Left renal cortex interstitium (tissue), 4 donors: Measurements from ENCODE around the gene APLN. TPM values are rescaled to one million over a fixed set of nuclear protein-coding genes. Genes with fewer than 3 reads are reported as not detected.

ENCODE experiments used
- DNase-seq, 4 donors: peaks; one replicate each; pipeline ENCODE4 v3.0.0-alpha.2; 2013; ENCODE audit warnings: low read depth in 4 of 4, low spot score in 2 of 4, missing footprints in 1 of 4
- polyA plus RNA-seq, 4 donors: library from polyadenylated mRNA; unstranded; fragments of 120-200 nt; gene quantifications; one replicate each; pipeline ENCODE4 v1.2.1, GENCODE V29; 2013; ENCODE audit not compliant: insufficient read length in 4 of 4

The APLN gene
- polyA plus RNA-seq, 4 donors = 4.8 to 8.6 (median 6.8) TPM

DNA sequence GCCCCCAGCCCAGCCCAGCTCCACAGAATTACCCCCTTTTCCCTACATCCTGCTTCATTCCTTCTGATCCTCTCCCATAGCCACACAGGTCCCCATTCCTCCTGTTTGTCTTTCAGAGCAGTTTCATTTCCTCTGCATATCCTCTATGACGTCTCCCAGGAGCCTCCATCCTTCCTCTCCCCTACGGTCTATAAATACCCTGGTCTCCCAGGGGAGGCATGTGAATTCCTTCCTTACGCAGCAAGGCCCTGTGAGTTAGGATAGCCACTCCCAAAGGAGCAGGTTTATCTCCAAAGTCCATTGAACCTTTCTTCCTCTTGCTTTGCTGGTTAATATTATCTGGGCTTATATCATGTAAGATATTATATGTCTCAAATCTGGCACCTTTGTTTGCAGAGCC lies 8.4 kb upstream of the APLN start:
- DNase-seq = no peak

DNA sequence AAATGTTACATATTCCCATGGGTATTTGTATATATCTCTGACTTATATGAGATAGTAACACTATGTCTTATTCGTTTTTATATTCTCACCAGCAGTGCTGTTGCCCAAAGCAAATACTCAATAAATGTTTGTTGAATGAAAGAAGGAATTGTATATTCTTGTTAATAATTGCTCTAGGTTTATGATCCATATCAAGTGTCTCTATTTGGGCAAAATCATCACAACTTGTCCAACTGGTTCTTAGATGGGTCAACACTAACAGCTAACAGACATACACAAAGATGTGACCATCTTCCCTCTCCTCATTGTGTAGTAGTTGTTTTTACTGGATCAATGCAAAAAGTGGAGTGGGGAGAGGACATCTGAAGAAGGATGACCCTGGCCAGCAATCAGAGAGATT lies 6.6 kb upstream of the APLN start:
- DNase-seq = no peak

DNA sequence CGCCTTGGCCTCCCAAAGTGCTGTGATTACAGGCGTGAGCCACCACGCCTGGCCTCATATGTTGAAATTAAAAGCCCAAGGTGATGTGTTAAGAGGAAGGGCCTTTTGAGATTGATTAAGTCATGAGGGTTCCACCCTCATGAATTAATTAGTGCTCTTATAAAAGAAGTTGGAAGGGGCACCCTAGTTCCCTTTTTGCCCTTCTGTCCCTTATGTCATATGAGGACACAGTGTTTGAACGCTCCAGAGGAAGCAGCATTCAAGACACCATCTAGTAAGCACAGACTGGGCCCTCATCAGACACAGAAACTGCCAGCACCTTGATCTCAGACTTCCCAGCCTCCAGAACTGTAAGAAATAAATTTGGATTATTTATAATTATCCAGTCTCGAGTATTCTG lies 5.1 kb upstream of the APLN start:
- DNase-seq = no peak

DNA sequence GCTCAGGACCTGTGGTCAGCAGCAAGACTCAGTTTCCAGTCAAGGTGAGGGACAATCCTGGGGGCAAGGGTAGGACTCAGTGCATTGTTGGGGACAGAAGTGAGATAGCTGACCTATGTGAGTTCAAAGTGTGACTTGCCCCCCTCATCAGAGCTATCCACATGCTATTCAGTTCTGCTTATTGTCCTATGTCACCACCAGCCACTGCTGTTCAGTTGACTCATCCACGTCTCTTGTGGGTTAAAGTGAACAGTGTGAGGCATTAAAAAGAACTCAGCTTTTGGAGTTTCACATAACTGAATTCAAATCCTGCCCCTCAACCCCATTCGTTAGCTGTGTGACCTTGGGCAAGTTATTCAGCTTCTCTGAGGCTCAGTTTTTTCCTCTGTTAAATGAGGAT lies 4.4 kb upstream of the APLN start:
- DNase-seq = no peak

DNA sequence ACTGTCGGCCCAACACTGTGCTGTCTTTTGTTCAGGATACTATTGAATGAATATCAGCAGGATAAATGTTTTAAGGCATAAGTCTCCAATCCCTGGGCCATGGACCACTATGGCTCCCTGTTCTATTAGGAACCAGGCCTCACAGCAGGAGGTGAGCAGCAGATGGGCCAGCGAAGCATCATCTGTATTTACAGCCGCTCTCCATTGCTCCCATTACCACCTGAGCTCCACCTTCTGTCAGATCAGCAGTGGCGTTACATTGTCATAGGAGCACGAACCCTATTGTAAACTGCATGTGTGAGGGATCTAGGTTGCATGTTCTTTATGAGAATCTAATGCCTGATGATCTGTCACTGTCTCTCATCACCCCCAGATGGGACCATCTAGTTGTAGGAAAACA lies 3.7 kb upstream of the APLN start:
- no peak for DNase-seq

DNA sequence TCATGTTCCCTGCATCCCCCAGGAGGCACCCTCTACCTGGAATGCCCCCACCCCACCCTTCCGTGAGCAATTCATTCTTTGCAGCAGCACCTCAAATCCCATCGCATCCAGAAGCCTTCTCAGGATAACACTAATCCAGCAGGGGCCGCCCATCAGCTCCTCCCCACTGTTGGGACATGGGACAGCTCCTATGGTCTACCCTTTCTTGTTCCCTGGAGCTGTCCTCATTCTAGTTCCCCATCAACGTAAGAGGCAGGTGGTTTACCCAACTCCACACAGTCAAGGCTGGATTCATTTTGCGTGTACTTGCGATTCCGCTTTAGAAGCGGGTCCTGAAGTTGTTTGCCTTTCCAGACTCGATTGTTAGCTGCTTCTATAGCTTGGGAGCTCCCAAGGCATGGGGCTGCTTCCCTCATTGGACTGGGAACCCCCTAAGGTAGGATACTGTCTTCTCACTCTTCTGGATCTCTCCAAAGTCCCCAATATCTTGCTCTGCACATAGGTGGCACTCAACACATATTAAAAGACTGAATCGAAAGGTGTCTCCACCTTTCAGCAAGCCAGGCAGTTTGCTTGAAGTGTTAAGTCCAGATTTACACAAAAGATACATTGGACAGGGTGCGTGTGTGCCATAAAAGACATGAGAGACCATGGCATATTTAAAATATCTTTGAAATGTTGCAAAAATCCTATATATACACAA lies 942 bp upstream of the APLN start:
- DNase-seq = no peak

DNA sequence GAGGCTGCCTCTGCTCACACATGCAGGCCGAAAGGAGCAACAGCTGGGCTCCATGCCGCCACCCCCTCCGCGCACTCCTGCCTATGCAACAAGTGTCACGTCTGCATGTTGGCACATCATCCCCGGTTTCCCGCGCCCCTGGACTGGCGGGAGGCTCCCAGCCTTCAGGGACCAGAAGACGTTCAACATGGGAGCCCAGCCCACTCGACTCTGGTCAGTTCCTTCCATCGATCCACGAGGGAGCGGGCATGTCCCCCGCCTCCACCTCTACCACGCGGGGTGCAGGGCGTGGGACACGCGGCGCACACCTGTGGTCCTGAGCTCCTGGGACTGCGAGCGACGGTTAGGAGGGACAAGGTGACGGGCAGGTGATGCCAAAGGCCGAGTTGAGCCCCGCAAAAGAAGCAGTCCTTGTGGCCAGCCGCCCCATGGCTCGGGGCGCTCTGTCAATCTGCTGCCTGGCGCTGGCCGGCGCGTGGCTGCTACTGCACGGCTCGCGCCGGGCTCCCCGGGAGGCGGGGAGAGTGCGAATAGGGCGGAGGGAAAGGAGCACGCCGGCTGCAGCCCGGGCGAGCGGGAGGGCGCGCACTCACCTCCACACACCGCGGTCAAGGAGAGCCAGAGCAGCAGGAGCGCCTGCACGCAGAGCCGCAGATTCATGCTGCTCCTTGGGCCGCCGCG lies 645 bp downstream of the APLN start:
- no peak for DNase-seq

DNA sequence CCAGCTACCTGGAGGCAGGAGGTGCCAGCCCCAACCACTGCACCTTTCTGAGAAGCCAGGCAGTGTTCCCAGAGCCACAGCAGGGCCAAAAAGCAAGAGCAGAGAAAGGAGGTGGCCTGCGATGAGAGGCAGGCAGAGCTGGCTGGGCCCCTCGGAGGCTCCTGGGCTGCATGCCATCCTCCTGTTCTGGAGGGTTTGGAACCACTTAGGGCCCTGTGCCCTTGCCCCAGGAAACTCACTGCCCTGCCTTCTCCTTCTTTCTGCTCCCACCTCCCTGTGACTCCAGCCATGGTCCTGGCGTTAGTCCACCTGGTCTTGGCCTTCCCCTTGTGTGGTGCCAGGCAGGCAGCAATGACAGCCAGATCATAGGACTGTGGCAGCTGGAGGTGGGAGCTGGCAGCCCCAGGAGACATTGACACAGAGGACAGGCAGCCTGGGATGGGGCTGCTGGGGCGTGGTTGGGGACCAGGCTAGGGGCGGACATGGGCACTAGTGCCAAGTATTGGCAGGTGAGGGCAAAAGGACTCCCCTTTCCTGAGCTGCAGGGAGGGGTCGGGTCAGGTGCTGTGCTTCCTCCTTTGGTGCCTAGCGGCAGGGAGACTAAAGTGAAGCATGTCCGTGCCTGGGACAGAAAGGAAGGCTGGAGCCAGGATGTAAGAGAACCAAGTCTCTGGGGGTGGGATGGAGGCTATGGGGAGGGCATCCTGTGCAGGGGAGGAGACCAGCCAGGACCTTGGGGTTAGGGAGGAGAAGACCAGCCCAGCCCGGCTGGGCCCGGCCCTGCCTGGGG lies 1.4 kb downstream of the APLN start:
- no peak for DNase-seq

DNA sequence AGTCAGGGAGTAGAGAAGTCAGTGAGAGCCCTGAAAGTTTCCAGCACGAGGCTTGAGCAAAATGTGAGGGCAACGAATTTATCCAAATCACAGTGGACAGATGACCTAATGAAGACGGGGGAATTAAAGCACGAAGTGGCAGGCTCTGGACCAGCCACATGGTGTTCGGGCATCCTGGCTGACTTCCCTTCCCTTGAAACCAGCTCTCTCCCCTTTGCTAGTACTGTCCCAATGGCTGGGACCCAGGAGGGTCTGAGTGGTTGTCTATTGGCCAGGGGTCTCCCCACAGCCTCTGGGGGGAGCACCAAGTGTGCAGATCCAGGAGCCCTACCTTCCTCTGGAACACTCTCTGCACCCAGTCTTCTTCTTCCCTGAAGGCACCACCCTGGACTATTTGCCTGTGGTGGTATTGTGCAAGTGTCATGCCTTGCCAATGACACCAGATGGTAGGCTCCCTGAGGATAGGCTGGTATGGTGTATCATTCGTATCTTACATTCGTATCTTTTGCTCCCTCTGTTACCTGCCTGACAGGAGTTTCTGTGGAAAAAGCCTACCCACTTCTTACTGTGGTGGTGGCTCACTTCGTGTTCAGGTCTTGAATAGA lies 2.1 kb downstream of the APLN start:
- no peak for DNase-seq

DNA sequence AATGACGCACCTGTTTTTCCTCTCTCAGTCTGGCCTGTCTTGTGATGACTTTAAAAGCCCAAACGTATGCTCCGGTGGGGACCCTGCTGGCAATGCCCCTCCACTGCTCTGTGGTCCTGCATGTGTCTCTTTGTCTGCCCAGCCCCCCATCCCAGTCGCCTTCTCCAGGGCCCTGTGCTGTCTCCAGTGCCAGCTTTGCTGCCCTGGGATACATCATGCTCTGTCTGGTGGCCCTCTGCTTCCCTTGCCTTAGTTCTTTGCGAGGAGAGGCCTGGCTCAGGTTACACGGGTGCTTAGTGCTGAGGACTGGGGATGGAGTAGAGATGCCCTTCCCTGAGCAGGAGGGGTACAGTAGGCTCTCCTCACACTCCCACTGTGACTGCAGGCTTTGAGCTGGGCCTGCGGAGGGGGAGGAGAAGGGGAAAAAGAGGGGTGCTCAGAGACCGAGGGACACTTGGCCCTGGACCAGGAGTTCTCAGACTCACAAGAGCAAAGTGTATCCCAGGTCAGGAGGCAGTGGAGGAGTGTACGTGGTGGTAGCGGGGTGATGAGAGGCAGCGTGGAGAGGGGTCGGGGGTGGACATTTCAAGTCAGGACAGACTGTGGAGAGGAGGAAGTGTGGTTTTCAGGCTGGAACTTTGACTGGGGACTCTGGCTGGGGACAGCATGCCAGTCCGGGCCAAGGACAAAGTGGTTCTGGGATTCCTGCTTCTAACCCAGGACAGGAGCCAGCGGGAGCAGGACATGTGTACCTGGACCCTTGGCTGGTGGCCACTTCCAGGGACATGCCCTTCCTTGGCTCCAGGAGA lies 2.8 kb downstream of the APLN start:
- no peak for DNase-seq

DNA sequence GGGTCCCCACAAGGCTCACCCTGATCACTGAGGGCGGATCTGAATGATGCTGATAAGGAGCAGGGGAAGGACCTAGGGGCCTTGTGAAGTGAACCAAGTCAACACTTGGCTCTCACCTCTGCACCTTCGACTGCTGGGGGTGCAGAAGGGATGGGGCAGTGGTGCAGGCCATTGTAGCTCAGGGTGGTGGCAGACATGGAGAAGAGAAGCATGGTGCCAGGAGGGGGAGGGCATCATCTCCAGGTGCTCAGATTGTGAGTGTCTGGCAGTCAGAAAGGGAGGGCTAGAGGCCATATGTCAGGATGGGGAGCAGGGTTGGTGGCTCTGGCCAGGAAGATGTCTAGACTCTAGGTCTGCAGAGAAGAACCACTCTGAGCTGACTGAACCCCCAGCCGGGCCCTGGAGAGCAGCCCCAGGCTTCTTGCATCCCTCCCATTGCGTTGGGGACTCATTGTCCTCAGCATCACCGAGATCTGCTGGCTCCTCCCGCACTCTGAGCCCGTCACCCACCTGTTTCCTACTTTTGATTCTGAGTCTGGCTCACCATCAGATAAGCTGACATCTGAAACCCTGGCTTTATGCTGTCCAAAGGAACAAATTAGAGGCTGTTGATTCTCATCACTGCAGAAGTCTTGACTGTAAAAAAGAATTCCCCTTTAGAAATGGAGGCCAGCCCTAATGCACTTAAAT lies 3.8 kb downstream of the APLN start:
- no peak for DNase-seq

DNA sequence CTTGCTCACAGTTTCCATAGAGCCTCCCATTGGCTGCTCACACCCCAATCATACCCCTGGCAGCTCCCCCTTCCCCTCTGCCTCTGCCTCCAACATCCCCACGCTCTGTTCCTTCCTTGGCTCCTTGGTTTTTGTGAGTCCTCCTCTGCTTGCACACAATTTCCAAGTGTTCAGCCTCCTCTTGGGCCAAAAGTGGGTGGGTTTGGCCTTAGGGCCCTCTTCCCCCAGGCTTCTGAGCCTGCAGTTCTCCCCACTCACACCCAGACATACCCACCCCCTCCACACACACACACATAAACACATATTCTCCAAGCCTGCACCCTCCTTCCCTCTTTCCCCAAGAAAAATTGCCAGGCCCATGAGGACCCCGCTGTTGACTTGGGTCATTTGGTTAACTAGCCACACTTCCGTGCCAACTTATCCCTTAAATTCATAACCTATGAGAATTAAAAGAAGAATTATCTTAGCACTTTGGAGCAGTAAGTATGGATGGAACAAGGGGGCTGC lies 4.5 kb downstream of the APLN start:
- DNase-seq = no peak

DNA sequence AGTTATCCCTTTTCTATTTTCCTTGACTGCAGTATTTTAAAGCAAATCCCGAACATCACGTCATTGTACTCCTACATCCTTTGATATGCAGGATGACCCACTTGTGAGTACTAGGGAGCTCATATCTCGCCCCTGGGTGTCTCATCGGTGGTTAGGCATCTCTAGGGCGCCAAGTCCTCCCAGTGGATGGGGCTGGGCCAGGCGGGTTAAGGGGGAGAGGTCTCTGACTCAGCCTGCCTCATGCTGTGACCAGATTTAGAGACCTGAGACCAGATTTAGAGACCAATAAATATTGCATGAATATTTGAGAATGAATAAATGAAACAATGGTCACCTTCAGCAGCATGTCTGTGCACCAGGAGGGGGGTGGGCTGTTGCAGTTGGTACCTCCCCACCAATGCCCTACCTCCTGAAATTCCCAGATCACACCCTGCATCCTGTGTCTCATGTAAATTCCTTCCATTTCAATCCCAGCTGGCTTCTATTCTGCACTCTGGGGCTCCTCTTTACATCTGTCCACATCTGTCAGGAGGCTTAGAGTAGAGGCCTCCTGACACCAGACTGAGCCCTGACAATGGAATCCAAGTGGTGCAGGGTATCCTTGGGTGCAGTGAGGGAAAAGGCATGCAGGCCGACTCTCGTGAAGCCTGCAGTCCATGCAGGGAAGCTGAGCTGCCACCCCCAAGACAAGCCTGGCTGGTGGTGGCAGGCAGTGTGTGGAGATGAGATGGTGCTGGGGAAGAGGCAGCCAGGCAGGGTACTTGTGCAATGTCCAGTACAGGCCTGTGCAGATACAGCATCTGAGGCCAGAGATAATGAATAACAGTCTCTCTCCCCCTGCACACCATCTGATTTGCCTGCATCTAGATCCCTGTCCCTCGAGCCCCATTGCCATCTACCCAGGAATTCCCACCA lies 5.2 kb downstream of the APLN start:
- no peak for DNase-seq

DNA sequence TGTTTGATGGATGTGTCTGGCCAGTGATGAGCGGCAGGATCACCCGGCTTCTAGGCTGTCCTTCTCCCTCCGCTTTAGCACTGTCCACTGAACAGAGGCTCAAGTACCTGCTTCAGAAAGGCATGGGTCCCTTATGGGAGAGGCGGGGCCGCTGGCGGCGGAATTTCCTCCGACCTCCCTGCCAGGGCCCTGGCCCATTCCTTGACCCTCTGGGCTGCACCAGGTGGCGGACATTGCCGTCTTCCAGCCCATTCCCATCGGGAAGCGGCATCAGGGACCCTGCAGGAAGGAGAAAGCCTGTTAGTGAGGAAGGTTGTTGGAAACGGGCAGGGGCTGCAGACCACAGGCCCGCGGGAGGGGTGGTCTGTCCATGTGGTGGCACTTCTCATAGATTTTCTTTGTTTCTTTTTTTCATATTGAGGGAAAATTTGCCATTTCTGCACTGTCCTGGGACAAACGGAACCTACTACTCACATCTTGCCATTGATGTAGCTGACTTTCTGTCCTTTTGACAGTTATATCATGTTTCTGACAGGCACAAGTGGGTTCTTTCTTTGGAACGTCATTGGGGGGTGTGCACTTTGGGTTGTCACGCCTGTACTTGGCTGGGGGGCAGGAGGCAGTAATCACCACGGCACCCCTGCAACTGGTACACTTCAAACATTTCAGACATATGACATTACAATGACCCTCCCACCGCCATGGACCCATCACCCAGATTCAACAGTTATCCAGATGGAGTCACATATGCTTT lies 6.1 kb downstream of the APLN start:
- no peak for DNase-seq

DNA sequence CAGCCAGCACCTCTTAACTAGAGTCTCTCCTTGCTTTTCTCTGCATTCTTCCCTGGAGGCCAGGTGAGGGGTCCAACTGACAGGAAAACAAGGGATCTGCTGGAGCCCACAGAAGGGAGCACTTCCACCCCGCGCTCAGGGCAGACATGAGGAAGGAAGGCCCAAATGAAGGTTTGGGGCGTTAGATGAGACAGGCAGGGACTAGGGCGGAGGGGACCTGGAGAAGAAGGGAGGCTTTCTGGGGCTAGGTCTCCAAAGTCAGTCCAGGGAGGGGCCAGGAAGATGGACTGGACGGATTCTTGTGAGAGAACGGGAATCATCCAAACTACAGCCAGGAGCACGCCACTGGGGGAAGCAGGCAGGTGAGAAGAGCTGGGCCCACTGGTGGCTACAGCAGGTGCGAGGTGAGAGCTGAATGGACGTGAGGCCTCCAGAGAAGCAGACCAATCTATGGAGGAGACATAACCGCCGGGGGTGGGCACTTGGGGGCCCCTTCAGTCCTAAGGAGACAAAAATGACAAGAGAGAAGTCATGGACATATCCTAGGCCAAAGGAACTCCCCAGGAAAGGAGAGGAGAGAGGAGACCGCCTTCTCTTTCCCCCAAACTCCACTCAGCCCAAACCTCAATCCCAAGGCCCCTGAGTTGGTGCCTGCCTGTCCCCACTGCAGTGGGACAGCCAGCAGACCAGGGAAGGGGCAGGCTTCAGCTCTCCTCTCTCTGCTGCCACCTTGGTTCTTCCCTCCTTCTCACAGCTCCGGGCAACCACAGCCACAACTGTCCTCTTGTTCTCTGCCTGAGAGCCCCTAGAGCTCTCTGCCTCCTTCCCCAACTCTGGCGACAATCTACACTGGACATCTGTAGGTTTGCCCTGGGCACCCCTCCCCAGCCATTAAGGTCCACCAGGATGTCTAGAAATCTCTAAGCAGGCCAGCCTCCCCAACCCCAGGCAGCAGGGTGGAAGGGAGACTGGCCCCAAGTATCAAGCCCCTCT lies 7.0 kb downstream of the APLN start:
- no peak for DNase-seq

DNA sequence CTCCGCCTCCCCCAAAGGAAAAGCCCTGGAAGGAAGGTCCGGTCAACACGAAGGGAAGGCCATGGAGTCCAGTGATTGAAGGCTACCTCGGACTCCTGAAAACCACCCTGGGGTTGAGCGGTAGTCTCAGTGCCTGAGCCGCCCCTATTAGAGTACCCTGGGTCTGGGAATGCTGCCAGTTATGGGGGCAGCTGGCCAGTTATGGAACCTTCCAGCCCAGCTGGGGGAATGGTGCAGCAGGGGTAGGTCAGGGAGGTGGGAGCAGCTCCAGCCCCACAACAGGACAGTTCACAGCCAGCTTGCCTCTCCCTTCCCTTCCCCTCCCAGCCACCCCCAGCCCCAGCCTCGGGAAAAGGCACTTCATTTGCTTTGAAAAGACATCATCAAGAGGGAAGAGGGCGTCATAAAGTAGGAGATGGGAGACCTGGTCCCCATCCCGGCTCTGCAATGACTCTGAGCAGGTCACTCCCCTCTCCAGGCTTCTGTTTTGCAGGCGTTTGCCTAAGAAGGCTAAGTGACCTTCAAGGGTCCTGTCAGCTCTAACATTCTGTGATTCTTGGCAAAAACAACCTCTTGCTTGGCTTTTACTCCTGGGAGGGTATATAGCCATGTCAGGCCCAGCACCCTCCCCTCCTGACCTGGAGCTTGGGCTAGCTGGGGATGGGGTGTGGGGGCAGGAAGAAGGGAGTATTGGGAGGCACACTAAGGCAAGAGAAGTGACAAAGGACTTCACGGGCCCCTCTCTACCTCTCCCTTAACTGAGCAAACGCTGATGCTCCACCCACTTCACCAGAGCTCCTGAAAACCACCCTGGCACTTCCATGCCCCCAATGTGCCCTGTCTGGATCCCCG lies 8.0 kb downstream of the APLN start:
- DNase-seq = no peak
